ENCODE results near the gene FGFR1OP2.

GRCh38 chr12:26918321-26919215, 19.7 kb upstream of the FGFR1OP2 start:
- TF ChIP-seq CTCF (IDR thresholded peaks at IDR 0.05 in 8 of 11, conservative IDR thresholded peaks at IDR 0.05 in 3 of 11) (no peak), POLR2A (IDR thresholded peaks at IDR 0.05) (no peak), POLR2AphosphoS5 (IDR thresholded peaks at IDR 0.05) (no peak)

Data from spleen (tissue), 7 donors.